Lower lobe of right lung (tissue), 2 donors: ENCODE data around the gene VRK3. TPM values are rescaled to one million over a fixed set of nuclear protein-coding genes. Genes with fewer than 3 reads are reported as not detected.

Experiments
- ATAC-seq, 2 donors: fragments of 200-7000 bp; cut with Tn5 transposase; one replicate each; pipeline ENCODE4 v1.9.1; 2020 to 2022; ENCODE audit warnings: mild to moderate bottlenecking in 2 of 2, moderate library complexity in 2 of 2
- DNase-seq: peaks from one replicate; pipeline ENCODE4 v3.0.0-alpha.2; 2020
- H3K27ac ChIP-seq: fragments of 200-600 bp; one replicate; pipeline ENCODE4 v1.8.0; 2022
- H3K27me3 ChIP-seq: fragments of 200-600 bp; one replicate; pipeline ENCODE4 v1.8.0; 2022; ENCODE audit warnings: low read depth
- H3K36me3 ChIP-seq: fragments of 200-600 bp; one replicate; pipeline ENCODE4 v1.8.0; 2022; ENCODE audit warnings: mild to moderate bottlenecking
- H3K4me1 ChIP-seq: fragments of 200-600 bp; one replicate; pipeline ENCODE4 v1.8.0; 2022
- H3K4me3 ChIP-seq: fragments of 200-600 bp; one replicate; pipeline ENCODE4 v1.8.0; 2022; ENCODE audit warnings: mild to moderate bottlenecking
- H3K9me3 ChIP-seq: fragments of 200-600 bp; one replicate; pipeline ENCODE4 v1.8.0; 2022
- intact Hi-C: fragments of 100-400 bp; cut with DNase I; formaldehyde crosslinking; loops from one replicate; pipeline ENCODE4 v1.11.0; 2022
- total RNA-seq: library from RNA; stranded (reverse); fragmentation: NEBNext Ultra II Directional; extraction: Animal tissue kit (Norgen Biotek cat#: 25700); gene quantifications from one replicate; pipeline ENCODE4 v1.2.1, GENCODE V29; 2021
- TF ChIP-seq, protein P1 (sequence below): fragments of 200-600 bp; IDR thresholded peaks from one replicate; pipeline ENCODE4 v1.8.0; 2022; ENCODE audit warnings: antibody characterized with exemption, mild to moderate bottlenecking
- donor health status: DM: no; HTN: yes; CAD: no; lungs with severe emphysema.

The VRK3 gene
- total RNA-seq, 1 donor from 2014 or later, result 47.1 TPM

DNA sequence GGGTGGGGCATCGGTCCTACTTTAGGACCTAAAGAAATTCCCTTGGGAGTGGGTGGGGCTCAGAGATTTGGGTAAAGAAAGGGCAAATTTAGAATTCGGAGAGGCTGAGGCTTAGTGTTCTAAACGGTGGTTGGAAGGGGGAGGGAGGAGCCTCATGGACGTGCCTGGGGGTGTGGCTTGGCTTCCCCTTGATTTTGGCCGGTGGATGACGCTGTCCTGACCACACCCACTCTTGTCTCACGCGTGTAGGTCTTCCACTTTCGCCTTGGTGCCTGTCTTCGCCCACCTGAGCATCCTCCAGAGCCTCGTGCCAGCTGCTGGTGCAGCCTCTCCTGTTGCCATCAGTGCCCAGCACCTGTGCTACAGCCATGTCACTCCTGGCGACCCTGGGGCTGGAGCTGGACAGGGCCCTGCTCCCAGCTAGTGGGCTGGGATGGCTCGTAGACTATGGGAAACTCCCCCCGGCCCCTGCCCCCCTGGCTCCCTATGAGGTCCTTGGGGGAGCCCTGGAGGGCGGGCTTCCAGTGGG lies 94.6 kb downstream of the VRK3 start:
- ATAC-seq (peak in 1 of 2 donors; percentile 2), DNase-seq (no peak)
- H3K27me3 ChIP-seq, result no peaks in the 10 kb centered on the region
- intact Hi-C loops, result no loop called here
- H3K27ac ChIP-seq, result peak overlapping the region; percentile 49
- H3K9me3 ChIP-seq, result no peaks in the 10 kb centered on the region
- peaks cover 28% of the 10 kb centered on the region for H3K4me1 ChIP-seq
- peak overlapping the region; percentile 100 for H3K4me3 ChIP-seq
- TF ChIP-seq, protein P1, sequence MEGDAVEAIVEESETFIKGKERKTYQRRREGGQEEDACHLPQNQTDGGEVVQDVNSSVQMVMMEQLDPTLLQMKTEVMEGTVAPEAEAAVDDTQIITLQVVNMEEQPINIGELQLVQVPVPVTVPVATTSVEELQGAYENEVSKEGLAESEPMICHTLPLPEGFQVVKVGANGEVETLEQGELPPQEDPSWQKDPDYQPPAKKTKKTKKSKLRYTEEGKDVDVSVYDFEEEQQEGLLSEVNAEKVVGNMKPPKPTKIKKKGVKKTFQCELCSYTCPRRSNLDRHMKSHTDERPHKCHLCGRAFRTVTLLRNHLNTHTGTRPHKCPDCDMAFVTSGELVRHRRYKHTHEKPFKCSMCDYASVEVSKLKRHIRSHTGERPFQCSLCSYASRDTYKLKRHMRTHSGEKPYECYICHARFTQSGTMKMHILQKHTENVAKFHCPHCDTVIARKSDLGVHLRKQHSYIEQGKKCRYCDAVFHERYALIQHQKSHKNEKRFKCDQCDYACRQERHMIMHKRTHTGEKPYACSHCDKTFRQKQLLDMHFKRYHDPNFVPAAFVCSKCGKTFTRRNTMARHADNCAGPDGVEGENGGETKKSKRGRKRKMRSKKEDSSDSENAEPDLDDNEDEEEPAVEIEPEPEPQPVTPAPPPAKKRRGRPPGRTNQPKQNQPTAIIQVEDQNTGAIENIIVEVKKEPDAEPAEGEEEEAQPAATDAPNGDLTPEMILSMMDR, result no peak
- H3K36me3 ChIP-seq, result peaks cover 20% of the 10 kb centered on the region

DNA sequence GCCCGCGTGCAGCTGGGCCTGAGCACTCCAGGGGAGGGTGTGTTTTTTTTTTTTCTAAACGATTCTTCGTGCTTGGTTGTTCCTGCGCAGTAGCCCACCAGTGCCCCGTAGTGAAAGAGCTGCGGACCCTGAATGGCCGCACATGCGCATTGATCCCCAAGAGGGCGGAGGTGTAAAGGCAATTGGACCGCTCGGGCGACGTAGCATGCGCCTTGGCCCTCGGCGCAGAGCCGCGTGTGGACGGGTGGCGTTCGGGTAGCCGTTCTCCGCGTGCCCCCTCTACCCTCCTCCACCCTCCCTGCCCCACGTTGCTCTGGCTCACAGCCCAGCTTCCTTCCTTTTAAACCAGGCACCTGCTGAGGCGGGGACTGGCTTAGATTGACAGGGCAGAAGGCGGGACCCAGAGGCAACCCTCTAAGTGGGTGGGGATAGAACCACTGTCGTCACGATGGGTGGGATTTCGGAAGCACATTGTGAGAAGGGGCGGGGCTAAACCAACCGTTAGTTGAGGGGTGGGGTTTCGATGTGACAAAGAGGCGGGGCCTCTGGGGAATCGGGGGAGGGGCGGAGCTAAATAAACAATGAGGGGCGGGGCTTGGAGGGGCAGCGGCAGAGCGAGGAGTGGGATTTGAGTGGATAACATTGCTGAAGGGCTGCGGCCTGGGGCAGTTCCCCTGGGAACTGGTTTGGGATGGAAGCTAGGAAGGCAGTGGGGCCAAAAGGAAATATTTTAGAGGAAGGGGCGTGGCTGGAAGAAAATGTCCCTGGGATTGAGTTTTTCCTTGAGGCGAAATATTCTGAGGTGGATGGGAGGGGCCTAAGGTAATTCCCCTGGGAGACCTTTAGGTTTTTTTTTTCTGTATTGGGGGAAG lies 95.3 kb downstream of the VRK3 start:
- Histone ChIP-seq H3K9me3 (no peaks in the 10 kb centered on the region), H3K4me3 (peak overlapping the region; percentile 100), H3K27ac (peak overlapping the region; percentile 90), H3K36me3 (peaks cover 27% of the 10 kb centered on the region), H3K27me3 (no peaks in the 10 kb centered on the region), H3K4me1 (peaks cover 28% of the 10 kb centered on the region)
- DNase-seq (peak; percentile 93), ATAC-seq (peak; percentile 93 to 94)
- intact Hi-C loops, result no loop called here
- TF ChIP-seq, protein P1, result peak; percentile 9

DNA sequence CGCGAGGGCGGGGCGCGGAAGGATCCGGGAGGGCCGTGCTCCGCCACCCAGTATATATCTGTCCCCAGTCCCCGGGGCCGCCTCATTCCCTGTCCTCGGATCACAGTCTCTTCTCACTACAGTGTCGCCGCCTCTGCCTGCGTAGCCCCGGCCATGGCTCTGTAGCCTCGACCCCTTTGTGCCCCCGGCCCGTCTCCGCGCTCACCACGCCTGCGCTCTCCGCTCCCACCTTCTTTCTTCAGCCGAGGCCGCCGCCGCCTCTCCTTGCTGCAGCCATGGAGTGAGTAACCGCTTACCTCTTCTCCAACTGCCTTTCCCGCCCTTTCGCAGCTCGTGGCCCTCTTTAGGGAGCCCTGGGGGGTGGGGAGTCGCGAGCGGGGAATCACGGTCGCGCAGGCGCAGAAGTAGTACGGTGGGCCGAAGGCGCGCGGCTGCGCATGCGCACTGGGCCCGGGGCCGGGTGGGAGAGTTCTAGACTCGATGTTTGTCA lies 96.0 kb downstream of the VRK3 start, which contains the start of the genes ATF5 and NUP62:
ATF5 (plus strand) TSS at position 85 of the 490 bp plus-strand sequence. CDS start 1,646 bp downstream, outside the sequence.
NUP62 (minus strand) TSS at position 384 of the 490 bp plus-strand sequence. CDS start 19,697 bp downstream, outside the sequence.
- peak within 1 kb of the TSS; percentile 90 for H3K27ac ChIP-seq
- peaks cover 33% of the 10 kb centered on the region for H3K36me3 ChIP-seq
- no peaks in the 10 kb centered on the region for H3K9me3 ChIP-seq
- no peaks in the 10 kb centered on the region for H3K27me3 ChIP-seq
- ATAC-seq (peak; percentile 87), DNase-seq (peak; percentile 92)
- peak within 1 kb of the TSS; percentile 100 for H3K4me3 ChIP-seq
- intact Hi-C loops, result no loop called here
- H3K4me1 ChIP-seq, result peaks cover 28% of the 10 kb centered on the region
- TF ChIP-seq, protein P1, result no peak

DNA sequence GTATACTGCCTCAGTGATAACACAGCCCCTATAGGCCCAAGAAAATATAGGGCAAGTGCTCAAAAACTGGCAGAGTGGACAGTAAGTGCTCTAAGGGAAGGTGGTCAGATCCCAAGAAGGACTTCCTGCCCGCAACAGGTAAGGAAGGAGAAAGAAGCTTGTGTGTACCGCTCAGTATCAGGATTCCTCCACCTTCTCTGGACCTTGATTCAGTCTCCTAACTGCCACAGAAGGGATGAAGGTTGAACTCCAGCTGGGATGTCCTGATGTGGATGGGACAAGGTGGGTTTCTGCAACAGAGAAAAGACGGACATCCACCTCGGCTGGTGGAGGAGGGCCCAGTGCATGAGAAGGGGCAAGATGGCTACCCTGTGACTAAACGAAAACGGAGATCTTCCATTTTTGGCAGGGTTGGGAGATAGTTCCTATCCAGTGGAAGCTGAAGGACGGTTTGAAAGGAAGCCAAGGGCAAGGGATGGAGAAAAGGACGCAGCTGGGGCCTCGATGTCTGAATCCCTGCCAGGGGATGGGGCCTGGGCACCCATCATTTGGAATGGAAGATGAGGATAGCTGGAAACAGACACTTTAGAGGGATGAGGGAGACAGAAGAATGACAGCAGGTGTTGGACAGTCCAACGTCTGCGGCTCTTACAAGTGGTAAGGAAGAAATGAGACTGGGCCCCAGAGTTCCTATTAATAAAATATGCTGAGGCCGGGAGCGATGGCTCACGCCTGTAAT lies 97.5 kb downstream of the VRK3 start:
- Histone ChIP-seq H3K27ac (no peak overlapping the region), H3K36me3 (peaks cover 44% of the 10 kb centered on the region), H3K9me3 (no peaks in the 10 kb centered on the region), H3K4me3 (peak overlapping the region; percentile 100), H3K27me3 (no peaks in the 10 kb centered on the region), H3K4me1 (peaks cover 28% of the 10 kb centered on the region)
- TF ChIP-seq, protein P1, result no peak
- ATAC-seq (no peak), DNase-seq (no peak)
- intact Hi-C loops, result no loop called here

DNA sequence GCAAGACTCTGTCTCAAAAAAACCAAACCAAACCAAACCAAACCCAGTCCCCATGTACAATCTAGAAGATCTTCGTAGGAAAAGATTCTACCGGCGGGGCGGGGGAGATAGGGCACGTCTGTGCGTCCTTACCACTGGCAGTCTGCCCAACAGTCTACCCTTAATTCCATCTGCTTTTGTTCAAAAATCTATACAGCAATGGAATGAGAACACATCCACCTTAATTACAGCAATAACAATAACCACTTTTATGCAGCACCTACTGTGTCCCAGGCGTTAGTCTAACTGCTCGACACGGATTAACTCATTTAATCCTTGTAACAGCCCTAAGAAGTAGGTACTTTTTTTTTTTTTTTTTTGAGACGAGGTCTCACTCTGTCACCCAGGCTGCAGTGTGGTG lies 98.7 kb downstream of the VRK3 start:
- ATAC-seq (no peak), DNase-seq (no peak)
- H3K27me3 ChIP-seq, result no peaks in the 10 kb centered on the region
- TF ChIP-seq, protein P1, result no peak
- peaks cover 50% of the 10 kb centered on the region for H3K36me3 ChIP-seq
- H3K9me3 ChIP-seq, result no peaks in the 10 kb centered on the region
- H3K4me3 ChIP-seq, result no peak overlapping the region
- no peak overlapping the region for H3K27ac ChIP-seq
- intact Hi-C loops, result no loop called here
- H3K4me1 ChIP-seq, result peaks cover 28% of the 10 kb centered on the region
